Measurements from ENCODE around the gene DPF3.

- TF ChIP-seq POLR2A (IDR thresholded peaks at IDR 0.05) (no peak), CTCF (IDR thresholded peaks at IDR 0.05) (no peak)
Measured at GRCh38 chr14:72613975-72614319, 280.0 kb downstream of the DPF3 start.

Measured in suprapubic skin (tissue), 3 donors.